SH-SY5Y (cell line): ENCODE results near the gene NDUFS7.

ENCODE experiments used
- GATA2 ChIP-seq: IDR thresholded peaks from 2 replicates; pipeline ENCODE4 v1.6.1; 2011; ENCODE audit warnings: mild to moderate bottlenecking, low read depth, low read length
- GATA3 ChIP-seq: IDR thresholded peaks from 2 replicates; pipeline ENCODE4 v1.6.1; 2011; ENCODE audit warnings: low read depth, mild to moderate bottlenecking, low read length, moderate library complexity

NDUFS7 gene

GRCh38 chr19:1360126-1360817 lies 23.4 kb upstream of the NDUFS7 start:
- TF ChIP-seq GATA2 (no peak), GATA3 (no peak)

- TF ChIP-seq GATA2 = no peak
- TF ChIP-seq GATA3 = no peak
Observed at GRCh38 chr19:1360818-1361461, 22.8 kb upstream of the NDUFS7 start.

DNA sequence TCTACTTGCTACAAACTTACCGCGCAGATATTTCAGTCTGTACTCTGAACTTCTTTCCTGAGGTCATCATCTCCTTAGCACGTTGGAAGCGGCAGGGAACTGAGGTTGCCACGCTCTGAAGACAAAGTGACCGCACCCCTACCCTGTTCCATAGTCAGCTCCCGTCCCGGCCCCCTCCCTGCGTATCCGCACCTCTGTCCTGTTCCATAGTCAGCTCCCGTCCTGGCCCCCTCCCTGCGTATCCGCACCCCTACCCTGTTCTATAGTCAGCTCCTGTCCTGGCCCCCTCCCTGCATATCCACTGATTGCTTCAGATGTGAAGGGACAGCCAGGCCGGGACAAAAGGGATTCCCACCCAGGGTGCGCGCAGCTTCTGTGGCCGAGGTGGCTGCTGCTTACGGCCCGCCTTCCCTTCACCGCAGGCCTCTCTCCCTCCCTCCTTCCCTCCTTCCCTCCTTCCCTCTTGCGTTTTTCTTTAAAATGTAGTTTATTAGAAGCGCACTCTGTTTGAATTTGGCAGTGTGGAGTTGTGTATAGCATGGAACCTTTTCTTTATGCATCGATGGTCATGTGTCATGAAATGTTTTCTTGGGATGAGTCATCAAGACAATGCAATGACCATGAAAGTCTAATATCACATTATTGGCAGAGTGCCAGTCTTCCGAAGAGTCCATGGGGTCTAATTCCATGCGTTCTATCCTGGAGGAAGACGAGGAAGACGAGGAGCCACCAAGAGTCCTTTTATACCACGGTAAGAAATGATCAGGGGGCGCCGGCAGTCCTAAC lies 21.9 kb upstream of the NDUFS7 start:
- TF ChIP-seq GATA3 (no peak), GATA2 (no peak)

- no peak for TF ChIP-seq GATA2
- TF ChIP-seq GATA3 = no peak
Observed at GRCh38 chr19:1362387-1363257, 21.1 kb upstream of the NDUFS7 start.

GRCh38 chr19:1363599-1363998 lies 20.1 kb upstream of the NDUFS7 start:
- no peak for TF ChIP-seq GATA3
- no peak for TF ChIP-seq GATA2

DNA sequence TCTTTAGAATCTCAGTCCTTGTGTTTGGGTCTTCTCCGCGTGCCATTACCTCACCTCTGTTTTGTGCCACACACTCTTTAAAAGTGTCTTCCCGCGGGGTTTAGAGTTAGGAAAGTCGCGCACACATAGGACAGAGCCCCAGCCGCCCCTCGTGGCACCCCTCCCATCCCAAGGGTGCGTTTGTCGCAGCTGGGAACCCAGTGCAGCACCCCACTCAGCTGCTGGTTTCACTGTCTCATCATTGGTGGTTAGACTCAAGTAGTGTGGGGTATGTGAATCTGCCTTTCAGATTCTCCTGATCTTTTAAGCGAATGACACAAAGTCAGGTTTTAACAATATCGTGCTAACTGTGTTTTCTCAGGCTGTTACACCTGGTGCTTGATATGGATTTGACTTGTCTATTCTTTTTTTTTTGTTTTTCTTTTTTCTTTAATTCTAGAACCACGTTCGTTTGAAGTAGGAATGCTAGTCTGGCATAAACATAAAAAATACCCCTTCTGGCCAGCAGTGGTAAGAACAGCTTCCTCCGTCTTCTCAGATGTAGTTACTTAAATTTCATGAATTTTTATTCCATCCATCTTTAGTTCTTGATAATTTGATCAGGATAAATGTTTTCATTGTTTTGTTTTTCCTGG lies 19.5 kb upstream of the NDUFS7 start:
- TF ChIP-seq GATA3 = no peak
- no peak for TF ChIP-seq GATA2

DNA sequence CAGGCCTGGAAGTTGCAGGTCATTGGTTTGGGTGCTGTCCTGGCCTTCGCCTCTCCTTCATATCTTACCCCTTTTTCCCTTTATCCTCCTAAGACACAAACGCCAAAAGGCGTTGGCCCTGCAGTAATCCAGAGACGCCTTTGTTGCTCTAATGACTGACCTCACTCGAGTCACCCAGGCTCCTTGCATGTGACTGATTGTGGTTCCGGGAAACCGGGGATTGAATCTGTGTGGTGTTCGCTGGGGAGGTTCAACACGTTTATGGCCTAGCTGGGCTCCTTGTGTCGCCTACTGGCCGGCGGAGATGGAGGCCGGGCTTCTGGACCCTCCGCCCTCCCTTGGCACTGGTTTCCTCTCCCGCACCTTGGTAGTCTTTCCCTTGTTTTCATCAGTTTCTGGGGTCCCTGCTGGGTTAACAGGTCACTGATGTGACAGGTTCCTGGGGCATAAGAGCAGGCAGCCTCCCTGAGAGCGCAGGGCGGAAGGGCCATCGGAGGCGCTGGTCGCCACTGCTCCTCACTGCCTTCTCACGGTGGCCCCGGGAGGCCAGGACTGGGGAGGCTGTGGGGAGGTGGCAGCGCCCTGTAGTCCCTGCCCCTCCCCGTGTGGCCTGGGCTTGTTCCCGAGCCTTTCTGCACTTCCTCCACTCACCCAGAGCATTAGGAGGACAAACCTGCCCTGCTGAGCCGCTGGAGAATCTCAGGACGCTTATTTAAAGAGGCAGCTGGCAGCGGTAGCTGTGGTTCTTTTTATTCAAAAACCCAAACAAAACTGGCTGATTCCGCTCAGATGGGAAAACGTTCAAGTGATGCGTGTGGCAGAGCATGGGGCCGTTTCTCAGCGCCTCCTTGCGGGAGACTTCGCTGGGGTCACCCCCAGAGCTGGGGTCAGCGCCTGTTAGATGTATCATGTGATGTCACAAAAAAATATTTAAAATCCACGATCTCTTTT lies 18.1 kb upstream of the NDUFS7 start:
- no peak for TF ChIP-seq GATA3
- no peak for TF ChIP-seq GATA2

DNA sequence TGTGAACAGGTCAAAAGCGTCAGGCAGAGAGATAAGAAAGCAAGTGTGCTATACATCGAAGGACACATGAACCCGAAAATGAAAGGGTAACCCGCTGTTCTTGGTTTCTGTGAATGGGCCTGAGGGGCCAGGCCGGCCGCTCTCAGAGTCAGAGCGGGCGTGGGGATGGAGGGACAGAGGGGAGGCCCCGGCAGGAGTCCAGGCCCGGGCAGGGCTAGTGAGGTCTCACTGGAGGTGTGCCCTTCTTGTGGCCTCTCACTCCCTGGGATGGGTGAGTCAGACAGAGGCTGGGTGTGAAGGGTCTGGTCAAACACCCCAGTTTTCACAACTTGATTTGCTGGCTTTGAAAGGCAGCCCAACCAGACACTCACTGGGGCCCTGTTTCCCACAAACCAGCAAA lies 17.4 kb upstream of the NDUFS7 start:
- TF ChIP-seq GATA2 (no peak), GATA3 (no peak)

DNA sequence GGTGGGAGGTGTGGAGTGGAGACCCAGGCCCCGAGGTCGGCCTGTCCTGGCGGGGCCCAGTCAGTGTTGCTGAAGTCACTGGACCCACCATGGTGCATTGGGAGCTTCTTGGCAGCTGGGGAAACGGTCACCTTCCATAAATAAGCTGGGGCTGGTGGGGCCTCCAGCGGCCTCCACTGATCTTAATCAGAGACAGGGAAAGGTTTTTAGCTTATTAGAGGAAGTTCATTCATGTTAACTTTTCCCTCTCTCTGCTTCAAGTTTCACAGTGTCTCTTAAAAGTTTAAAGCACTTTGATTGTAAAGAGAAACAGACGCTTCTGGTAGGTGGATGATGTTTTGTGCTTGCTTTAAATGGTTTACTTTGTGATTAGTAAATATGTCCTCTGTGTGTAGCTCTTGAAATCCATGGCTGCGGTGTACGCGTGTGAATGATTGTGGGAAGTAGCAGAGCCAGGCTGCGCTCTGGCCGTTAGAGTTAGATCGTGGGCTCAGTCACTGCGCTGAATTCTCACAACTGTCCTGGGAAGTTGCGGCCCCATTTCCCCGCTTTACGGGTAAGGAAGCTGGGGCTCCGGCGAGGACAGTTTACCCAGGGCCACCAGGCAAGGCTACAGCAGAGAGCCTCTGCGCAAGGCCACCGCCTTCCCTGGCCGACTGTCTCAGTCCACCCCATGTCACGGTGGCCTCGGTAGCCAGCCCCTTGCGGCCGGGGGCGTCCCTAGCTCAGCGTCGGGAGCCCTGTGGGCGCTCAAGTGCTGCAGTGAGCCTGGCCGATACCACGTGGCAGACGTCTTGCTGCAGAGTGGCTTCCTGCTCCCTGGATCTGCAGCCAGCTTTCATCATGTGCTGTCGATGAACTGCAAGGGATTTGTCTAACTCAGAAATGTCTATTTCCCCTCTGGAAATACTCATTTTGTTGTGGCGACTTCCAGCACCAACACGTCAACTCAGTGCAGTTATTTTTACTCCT lies 16.5 kb upstream of the NDUFS7 start:
- TF ChIP-seq GATA2 (no peak), GATA3 (no peak)

DNA sequence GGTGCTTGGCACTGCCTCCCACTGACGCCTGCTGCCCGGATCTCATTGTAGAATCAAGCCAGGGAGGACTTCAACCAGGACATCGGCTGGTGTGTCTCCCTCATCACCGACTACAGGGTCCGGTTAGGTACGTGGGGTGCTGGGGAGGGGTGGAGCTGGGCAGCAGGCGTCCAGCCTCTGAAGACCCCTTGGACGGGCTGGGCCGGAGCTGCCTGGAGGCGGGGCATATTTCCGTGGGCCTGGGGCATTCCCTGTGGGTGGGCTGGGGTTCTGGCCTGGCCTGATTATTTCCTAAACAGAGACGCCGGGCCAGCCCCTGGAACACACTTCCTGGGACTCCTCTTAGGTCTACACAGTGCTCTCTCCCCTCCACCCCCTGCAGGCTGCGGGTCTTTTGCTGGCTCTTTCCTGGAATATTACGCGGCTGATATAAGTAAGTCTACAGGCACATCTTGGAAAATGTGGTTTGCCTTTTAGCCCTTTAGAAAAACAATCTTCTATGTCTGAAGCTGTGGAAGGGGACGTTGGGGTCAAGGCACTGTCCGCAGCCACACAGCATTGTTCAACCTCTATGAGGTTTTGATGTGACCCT lies 14.4 kb upstream of the NDUFS7 start:
- no peak for TF ChIP-seq GATA3
